ENCODE results near the gene FHL1. TPM values are rescaled to one million over a fixed set of nuclear protein-coding genes. Genes with fewer than 3 reads are reported as not detected.

The FHL1 gene
- total RNA-seq, 1 experiment from 2014 or later: 20.0 TPM

GRCh38 chrX:136112778-136113177 lies 34.6 kb upstream of the FHL1 start:
- no peak overlapping the region for H2AFZ ChIP-seq (ENCODE audit: low read depth, low read length, poor library complexity, severe bottlenecking)
- no peak for TF ChIP-seq REST (IDR thresholded peaks at IDR 0.05; ENCODE audit: low read depth)
- H3K4me3 ChIP-seq (replicated peaks in 1 of 2; ENCODE audit: low read depth in 1 of 2, low read length in 2 of 2): no peak overlapping the region
- ChIA-PET CTCF (no interaction called here), POLR2A (no interaction called here), RAD21 (ENCODE audit: low non-redundant PET in 1 of 2, low total read pairs in 2 of 2, uncharacterized antibody in 2 of 2, unreplicated experiment in 2 of 2) (no interaction called here)
- no peaks in the 10 kb centered on the region for H3K36me3 ChIP-seq (ENCODE audit: control insufficient read depth in 1 of 2, insufficient read depth in 2 of 2, low read length in 2 of 2)
- no peaks in the 10 kb centered on the region for H3K4me1 ChIP-seq (ENCODE audit: control insufficient read depth in 1 of 2, insufficient read depth in 2 of 2, low read length in 2 of 2)
- intact Hi-C loops (cut with micrococcal nuclease): no loop called here
- H3K9ac ChIP-seq (ENCODE audit: low read length): no peak overlapping the region
- no peak overlapping the region for H3K27ac ChIP-seq (ENCODE audit: low read depth, low read length)
- H3K4me2 ChIP-seq (ENCODE audit: low read length): no peak overlapping the region
- no peaks in the 10 kb centered on the region for H4K20me1 ChIP-seq (ENCODE audit: insufficient read depth)
- no peaks in the 10 kb centered on the region for H3K9me3 ChIP-seq (ENCODE audit: control insufficient read depth in 1 of 2, insufficient read depth in 1 of 2, low read depth in 1 of 2, low read length in 2 of 2)
- no peak for ATAC-seq
- H3K27me3 ChIP-seq (ENCODE audit: insufficient read depth, low read length): no peaks in the 10 kb centered on the region
- no peak for DNase-seq (ENCODE audit: low read depth, low spot score)
- BruUV-seq (replicated peaks): no TSS peak
- H3K79me2 ChIP-seq (ENCODE audit: insufficient read depth, low read length): no peaks in the 10 kb centered on the region
- no peaks in the 10 kb centered on the region for H3K9me2 ChIP-seq (ENCODE audit: insufficient read depth)

GRCh38 chrX:136115126-136115903 lies 32.0 kb upstream of the FHL1 start:
- H4K20me1 ChIP-seq (ENCODE audit: insufficient read depth): no peaks in the 10 kb centered on the region
- CTCF ChIA-PET: no interaction called here
- intact Hi-C loops (cut with micrococcal nuclease): no loop called here
- no peaks in the 10 kb centered on the region for H3K36me3 ChIP-seq (ENCODE audit: control insufficient read depth in 1 of 2, insufficient read depth in 2 of 2, low read length in 2 of 2)
- H3K27ac ChIP-seq (ENCODE audit: low read depth, low read length): no peak overlapping the region
- RAD21 ChIA-PET (ENCODE audit: low non-redundant PET in 1 of 2, low total read pairs in 2 of 2, uncharacterized antibody in 2 of 2, unreplicated experiment in 2 of 2): no interaction called here
- DNase-seq (ENCODE audit: low read depth, low spot score) (no peak), ATAC-seq (no peak)
- H3K9me3 ChIP-seq (ENCODE audit: control insufficient read depth in 1 of 2, insufficient read depth in 1 of 2, low read depth in 1 of 2, low read length in 2 of 2): no peaks in the 10 kb centered on the region
- no peak overlapping the region for H3K9ac ChIP-seq (ENCODE audit: low read length)
- H3K4me1 ChIP-seq (ENCODE audit: control insufficient read depth in 1 of 2, insufficient read depth in 2 of 2, low read length in 2 of 2): no peaks in the 10 kb centered on the region
- H3K4me2 ChIP-seq (ENCODE audit: low read length): no peak overlapping the region
- H3K27me3 ChIP-seq (ENCODE audit: insufficient read depth, low read length): no peaks in the 10 kb centered on the region
- H2AFZ ChIP-seq (ENCODE audit: low read depth, low read length, poor library complexity, severe bottlenecking): no peak overlapping the region
- BruUV-seq (replicated peaks): no TSS peak
- H3K9me2 ChIP-seq (ENCODE audit: insufficient read depth): no peaks in the 10 kb centered on the region
- POLR2A ChIA-PET: no interaction called here
- TF ChIP-seq RAD21 (IDR thresholded peaks at IDR 0.05; ENCODE audit: low read depth) (no peak), POLR2AphosphoS5 (IDR thresholded peaks at IDR 0.05; ENCODE audit: low read depth, low read length) (no peak), EZH2 (IDR thresholded peaks at IDR 0.05) (no peak), ZFX (IDR thresholded peaks at IDR 0.05) (no peak), SRF (IDR thresholded peaks at IDR 0.05; ENCODE audit: low read depth) (no peak), ELF1 (IDR thresholded peaks at IDR 0.05; ENCODE audit: borderline replicate concordance, low read depth) (no peak), JUND (IDR thresholded peaks at IDR 0.05) (no peak), ZBTB33 (IDR thresholded peaks at IDR 0.05; ENCODE audit: extremely low read depth, insufficient replicate concordance, low read length) (no peak), MAX (IDR thresholded peaks at IDR 0.05) (no peak), ZNF274 (IDR thresholded peaks at IDR 0.05; ENCODE audit: low read depth, low read length) (no peak), SIN3A (IDR thresholded peaks at IDR 0.05; ENCODE audit: low read depth) (no peak), EGR1 (IDR thresholded peaks at IDR 0.05; ENCODE audit: low read depth) (no peak)
- H3K79me2 ChIP-seq (ENCODE audit: insufficient read depth, low read length): no peaks in the 10 kb centered on the region
- H3K4me3 ChIP-seq (replicated peaks in 1 of 2; ENCODE audit: low read depth in 1 of 2, low read length in 2 of 2): no peak overlapping the region
